GM13977 (cell line): ENCODE results near the gene KIAA1671.

Experiments used
- DNase-seq: peaks from one replicate; pipeline ENCODE4 v3.0.0; 2012; ENCODE audit warnings: low spot score
- in situ Hi-C: fragments of 300-500 bp; cut with MboI; formaldehyde crosslinking; loops from one replicate; pipeline ENCODE4 v1.12.0; 2022; ENCODE audit warnings: low sequenced_read_pairs, low pct_unique_long_range_greater_than_20kb, mixed read lengths, inconsistent platforms; ENCODE audit not compliant: unreplicated experiment
- TF ChIP-seq, protein P1 (sequence below): IDR thresholded peaks from 2 replicates; pipeline ENCODE4 v1.5.1; 2012; ENCODE audit warnings: mild to moderate bottlenecking, control low read depth; ENCODE audit not compliant: insufficient read depth; ENCODE audit errors: extremely low read depth, missing control alignments

The KIAA1671 gene

DNA sequence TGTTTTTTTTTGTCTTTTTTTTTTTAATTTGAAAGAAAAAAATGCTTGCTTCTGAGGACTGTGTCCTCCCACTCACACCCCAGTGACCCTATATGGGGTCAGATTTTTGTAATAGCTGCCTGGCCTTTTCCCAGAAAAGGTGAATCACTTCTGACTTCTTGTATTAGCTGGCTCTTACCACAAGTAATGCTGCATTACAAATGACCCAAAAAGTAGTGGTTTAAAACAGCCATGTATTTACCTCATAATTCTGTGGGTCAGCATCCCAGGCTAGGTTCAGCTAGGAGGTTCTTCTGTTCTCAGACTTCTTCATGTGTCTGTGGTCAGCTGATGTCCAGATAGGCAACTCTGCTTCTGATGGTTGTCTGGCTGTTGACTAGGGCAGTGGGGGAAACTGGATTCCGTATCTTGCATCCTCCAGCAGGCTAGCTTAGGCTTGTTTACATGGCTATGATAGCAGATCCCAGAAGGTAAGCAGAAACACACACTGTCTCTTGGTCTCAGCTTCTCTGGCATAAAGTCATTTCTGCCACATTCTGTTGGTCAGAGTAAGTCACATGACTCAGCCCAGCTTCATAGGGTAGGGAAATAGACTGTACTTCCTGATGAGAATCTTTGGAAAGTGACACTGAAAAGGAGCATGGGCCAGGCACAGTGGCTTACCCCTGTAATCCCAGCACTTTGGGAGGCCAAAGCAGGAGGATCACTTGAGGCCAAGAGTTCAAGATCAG is 25.5 kb upstream of the KIAA1671 start:
- no peak for DNase-seq
- TF ChIP-seq, protein P1, sequence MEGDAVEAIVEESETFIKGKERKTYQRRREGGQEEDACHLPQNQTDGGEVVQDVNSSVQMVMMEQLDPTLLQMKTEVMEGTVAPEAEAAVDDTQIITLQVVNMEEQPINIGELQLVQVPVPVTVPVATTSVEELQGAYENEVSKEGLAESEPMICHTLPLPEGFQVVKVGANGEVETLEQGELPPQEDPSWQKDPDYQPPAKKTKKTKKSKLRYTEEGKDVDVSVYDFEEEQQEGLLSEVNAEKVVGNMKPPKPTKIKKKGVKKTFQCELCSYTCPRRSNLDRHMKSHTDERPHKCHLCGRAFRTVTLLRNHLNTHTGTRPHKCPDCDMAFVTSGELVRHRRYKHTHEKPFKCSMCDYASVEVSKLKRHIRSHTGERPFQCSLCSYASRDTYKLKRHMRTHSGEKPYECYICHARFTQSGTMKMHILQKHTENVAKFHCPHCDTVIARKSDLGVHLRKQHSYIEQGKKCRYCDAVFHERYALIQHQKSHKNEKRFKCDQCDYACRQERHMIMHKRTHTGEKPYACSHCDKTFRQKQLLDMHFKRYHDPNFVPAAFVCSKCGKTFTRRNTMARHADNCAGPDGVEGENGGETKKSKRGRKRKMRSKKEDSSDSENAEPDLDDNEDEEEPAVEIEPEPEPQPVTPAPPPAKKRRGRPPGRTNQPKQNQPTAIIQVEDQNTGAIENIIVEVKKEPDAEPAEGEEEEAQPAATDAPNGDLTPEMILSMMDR: no peak
- in situ Hi-C loops: no loop called here

DNA sequence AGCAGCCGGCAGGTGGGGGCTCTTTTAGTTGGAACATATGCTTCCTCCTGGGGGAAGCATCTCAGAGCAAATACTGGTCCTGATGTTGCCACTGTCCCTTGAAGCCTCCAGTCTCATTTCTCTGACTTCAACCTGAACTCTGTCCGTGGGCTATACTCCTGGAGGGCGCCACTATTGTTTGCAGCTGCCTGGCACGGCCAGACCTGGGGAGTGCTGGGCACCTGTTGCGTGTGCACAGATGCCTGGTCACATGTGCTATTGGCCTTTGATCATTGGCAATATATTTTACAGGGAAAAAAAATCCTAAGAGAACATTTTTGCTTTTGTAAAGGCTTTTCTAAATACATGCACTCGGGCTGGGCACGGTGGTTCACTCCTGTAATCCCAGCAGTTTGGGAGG is 24.2 kb upstream of the KIAA1671 start:
- DNase-seq: no peak
- TF ChIP-seq, protein P1: no peak
- in situ Hi-C loops: no loop called here

DNA sequence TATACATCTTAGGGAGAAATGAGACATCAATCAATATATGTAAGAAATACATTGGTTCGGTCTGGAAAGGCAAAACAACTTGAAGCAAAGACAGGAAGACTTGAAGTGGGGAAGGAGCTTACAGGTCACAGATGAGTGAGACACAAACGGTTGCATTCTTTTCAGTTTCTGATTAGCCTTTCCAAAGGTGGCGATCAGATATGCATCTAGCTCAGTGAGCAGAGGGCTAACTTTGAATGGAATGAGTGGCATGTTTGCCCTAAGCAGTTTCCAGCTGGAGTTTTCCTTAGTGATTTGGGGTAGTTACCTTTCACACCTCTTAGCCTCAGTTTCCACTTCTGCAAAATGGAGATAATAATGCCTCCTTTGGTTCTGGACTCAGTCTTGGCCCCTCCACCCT is 21.8 kb upstream of the KIAA1671 start:
- in situ Hi-C loops: no loop called here
- TF ChIP-seq, protein P1: no peak
- DNase-seq: no peak

DNA sequence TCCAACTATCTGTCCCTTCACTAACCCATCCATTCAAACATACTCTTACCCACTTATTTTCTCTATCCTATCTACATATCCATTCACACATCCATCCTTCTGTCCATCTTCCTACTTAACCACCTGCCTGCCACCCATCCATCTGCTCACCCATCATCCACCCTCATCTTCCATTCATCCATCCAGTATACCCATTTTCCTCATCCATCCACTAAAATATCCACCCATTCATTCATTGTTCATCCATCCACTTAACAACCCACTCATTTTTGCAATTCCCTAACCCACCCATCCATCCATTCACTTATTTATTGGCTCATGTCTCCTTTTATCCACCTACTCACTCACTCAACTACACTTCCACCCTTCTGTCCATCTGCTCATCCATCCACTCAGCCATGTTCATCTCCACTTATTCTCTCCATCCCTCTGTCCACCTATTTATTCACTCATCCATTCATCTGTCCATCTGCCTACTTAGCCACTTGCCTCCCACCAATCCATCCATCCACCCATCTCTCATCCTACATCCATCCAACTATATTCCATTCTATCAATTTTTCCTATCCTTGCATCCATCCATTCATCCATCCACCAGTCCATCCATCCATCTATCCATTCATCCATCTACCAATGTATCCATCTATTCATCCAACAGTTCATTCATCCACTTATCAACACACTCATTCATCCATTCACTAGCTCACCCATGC is 16.6 kb upstream of the KIAA1671 start:
- TF ChIP-seq, protein P1: no peak
- DNase-seq: no peak
- in situ Hi-C loops: no loop called here

DNA sequence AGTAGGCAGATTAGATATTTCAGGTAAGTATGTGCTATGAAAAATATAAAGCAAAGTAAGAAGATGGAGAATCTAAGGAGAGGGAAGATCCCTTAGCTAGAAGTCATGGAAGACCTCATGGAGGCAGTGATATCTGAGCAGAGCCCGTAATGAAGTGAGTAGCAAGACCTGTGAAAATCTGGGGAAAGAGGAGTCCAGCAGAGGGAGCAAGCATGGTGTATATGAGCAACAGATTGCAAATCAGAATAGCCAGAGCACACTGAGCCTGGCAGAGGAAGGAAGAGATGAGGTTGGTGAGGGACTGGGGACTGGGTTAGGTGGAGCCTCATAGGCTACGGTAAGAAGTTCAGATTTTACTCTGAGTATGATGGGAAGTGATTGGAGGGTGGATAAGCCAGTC is 15.4 kb upstream of the KIAA1671 start:
- in situ Hi-C loops: no loop called here
- no peak for DNase-seq
- TF ChIP-seq, protein P1: no peak

DNA sequence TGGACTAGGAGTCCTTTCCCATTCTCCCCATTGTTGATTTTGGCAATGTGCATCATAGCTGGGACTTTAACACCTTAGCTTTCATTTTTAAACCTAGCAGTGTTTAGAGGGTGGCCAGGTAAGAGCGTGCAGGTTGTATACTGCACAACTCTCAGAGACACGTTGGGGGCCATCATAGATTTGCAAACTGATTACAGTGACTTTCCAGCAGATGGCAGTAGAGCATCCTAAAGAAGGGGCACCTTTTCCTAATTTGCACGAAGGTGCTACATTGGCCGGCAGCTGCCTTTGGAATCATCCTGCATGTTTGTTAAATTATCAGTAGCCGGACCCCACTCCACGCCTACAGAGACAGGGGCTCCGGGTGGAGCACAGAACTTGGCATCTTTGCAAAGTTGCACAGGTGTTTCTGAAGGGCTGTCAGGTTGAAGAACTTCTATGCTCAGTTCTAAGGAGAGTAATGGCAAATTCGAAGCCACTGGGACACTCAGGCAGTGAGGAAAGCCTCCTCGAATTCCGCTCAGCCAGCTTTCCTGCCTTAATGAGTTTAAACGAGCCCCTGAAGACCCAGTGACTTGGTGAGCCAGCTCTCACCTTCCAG is 13.7 kb upstream of the KIAA1671 start:
- DNase-seq: peak; percentile 74
- in situ Hi-C loops: no loop called here
- TF ChIP-seq, protein P1: peak; percentile 61
